Liver (tissue), 9 donors: ENCODE measurements around the gene FILIP1L. TPM values are rescaled to one million over a fixed set of nuclear protein-coding genes. Genes with fewer than 3 reads are reported as not detected.
"Not testable (repeated sequence)": the region's sequence is repeated elsewhere in the genome, so short reads cannot be mapped to it uniquely, and the experiment has no call there.

Experiments
- DNase-seq: peaks from one replicate; pipeline ENCODE4 v3.0.0-alpha.2; 2017; ENCODE audit warnings: low spot score
- H3K27ac ChIP-seq, 2 donors: one replicate each; pipeline ENCODE4 v1.7.0; 2013; ENCODE audit warnings: inconsistent platforms in 2 of 2, low read length in 2 of 2, control low read depth in 1 of 2, low read depth in 1 of 2, mild to moderate bottlenecking in 1 of 2
- H3K27me3 ChIP-seq, 4 donors: one replicate each; pipeline versions ENCODE4 v1.6.1 to v1.7.0; 2013; ENCODE audit warnings: low read length in 3 of 4, inconsistent platforms in 1 of 4, mild to moderate bottlenecking in 1 of 4, moderate library complexity in 1 of 4; ENCODE audit not compliant: control insufficient read depth in 4 of 4, insufficient read depth in 4 of 4
- H3K36me3 ChIP-seq, 4 donors: one replicate each; pipeline versions ENCODE4 v1.6.1 to v1.7.0; 2013; ENCODE audit warnings: low read length in 3 of 4, mild to moderate bottlenecking in 3 of 4, low read depth in 1 of 4, moderate library complexity in 1 of 4; ENCODE audit not compliant: control insufficient read depth in 4 of 4, insufficient read depth in 3 of 4
- H3K4me1 ChIP-seq, 4 donors: one replicate each; pipeline versions ENCODE4 v1.6.1 to v1.7.0; 2013; ENCODE audit warnings: low read length in 3 of 4, mild to moderate bottlenecking in 3 of 4, moderate library complexity in 1 of 4; ENCODE audit not compliant: control insufficient read depth in 4 of 4, insufficient read depth in 4 of 4
- H3K4me3 ChIP-seq, 3 donors: one replicate each; pipeline versions ENCODE4 v1.6.1 to v1.7.0; 2013; ENCODE audit warnings: low read length in 3 of 3, control low read depth in 1 of 3, low read depth in 1 of 3, mild to moderate bottlenecking in 1 of 3
- H3K9ac ChIP-seq, 2 donors: one replicate each; pipeline ENCODE4 v1.7.0; 2013; ENCODE audit warnings: low read length in 2 of 2, mild to moderate bottlenecking in 2 of 2, moderate library complexity in 2 of 2, control low read depth in 1 of 2, low read depth in 1 of 2
- H3K9me3 ChIP-seq, 4 donors: one replicate each; pipeline versions ENCODE4 v1.6.1 to v1.7.0; 2013; ENCODE audit warnings: low read length in 3 of 4; ENCODE audit not compliant: control insufficient read depth in 4 of 4
- ATF3 ChIP-seq: IDR thresholded peaks from 2 replicates; pipeline ENCODE4 v1.6.1; 2016; ENCODE audit warnings: antibody characterized with exemption
- FOXA2 ChIP-seq: IDR thresholded peaks from 2 replicates; pipeline ENCODE4 v1.6.1; 2016; ENCODE audit warnings: antibody characterized with exemption
- GABPA ChIP-seq, 2 donors: IDR thresholded peaks in 1 of 2; conservative IDR thresholded peaks in 1 of 2; 2 replicates each; pipeline ENCODE4 v1.6.1; 2016; ENCODE audit warnings: antibody characterized with exemption in 2 of 2, mild to moderate bottlenecking in 1 of 2, moderate library complexity in 1 of 2
- HNF4A ChIP-seq, 2 donors: conservative IDR thresholded peaks; 2 replicates each; pipeline ENCODE4 v1.6.1; 2016; ENCODE audit warnings: antibody characterized with exemption in 2 of 2, mild to moderate bottlenecking in 2 of 2
- HNF4G ChIP-seq: IDR thresholded peaks from 2 replicates; pipeline ENCODE4 v1.6.1; 2016; ENCODE audit warnings: antibody characterized with exemption
- JUND ChIP-seq, 2 donors: IDR thresholded peaks; 2 replicates each; pipeline ENCODE4 v1.6.1; 2016; ENCODE audit warnings: antibody characterized with exemption in 2 of 2
- NR2F2 ChIP-seq: IDR thresholded peaks from 2 replicates; pipeline ENCODE4 v1.6.1; 2016; ENCODE audit warnings: antibody characterized with exemption
- RAD21 ChIP-seq, 2 donors: IDR thresholded peaks; 2 replicates each; pipeline ENCODE4 v1.6.1; 2016; ENCODE audit warnings: antibody characterized with exemption in 2 of 2, mild to moderate bottlenecking in 2 of 2
- REST ChIP-seq: IDR thresholded peaks from 2 replicates; pipeline ENCODE4 v1.6.1; 2016; ENCODE audit warnings: antibody characterized with exemption, mild to moderate bottlenecking
- RXRA ChIP-seq, 2 donors: IDR thresholded peaks; 2 replicates each; pipeline ENCODE4 v1.6.1; 2017 to 2018; ENCODE audit warnings: antibody characterized with exemption in 2 of 2, mild to moderate bottlenecking in 1 of 2
- SP1 ChIP-seq: IDR thresholded peaks from 2 replicates; pipeline ENCODE4 v1.6.1; 2018; ENCODE audit warnings: antibody characterized with exemption, mild to moderate bottlenecking
- TAF1 ChIP-seq: conservative IDR thresholded peaks from 2 replicates; pipeline ENCODE4 v1.6.1; 2016; ENCODE audit warnings: antibody characterized with exemption, mild to moderate bottlenecking
- YY1 ChIP-seq: IDR thresholded peaks from 2 replicates; pipeline ENCODE4 v1.6.1; 2016; ENCODE audit warnings: antibody characterized with exemption, mild to moderate bottlenecking
- ZBTB33 ChIP-seq: IDR thresholded peaks from 2 replicates; pipeline ENCODE4 v1.6.1; 2016; ENCODE audit warnings: antibody characterized with exemption
- WGBS: extraction: QIAGEN DNeasy Blood & Tissue Kit; methylation state at CpG from one replicate; pipeline ENCODE4 v1.1.7; 2013; 5-methylcytosine and 5-hydroxymethylcytosine counted together
- polyA plus RNA-seq, 2 donors: library from polyadenylated mRNA; stranded (reverse) in 1 of 2; unstranded in 1 of 2; fragments of 200-250 nt in 1 of 2; fragments of >200 nt in 1 of 2; fragmentation: Nextera tagmentation in 1 of 2; extraction: Ambion mirVana in 1 of 2; gene quantifications; one replicate each; pipeline versions ENCODE4 v1.2.1 to v1.2.3, GENCODE V29; 2013 to 2015
- total RNA-seq, 2 donors: library from RNA; depleted of rRNA; stranded (reverse); fragments of >200 nt; gene quantifications; one replicate each; pipeline ENCODE4 v1.2.3, GENCODE V29; 2014
- donor health status: healthy.
- donor health status: healthy.
- donor health status: healthy.
- donor health status: healthy.
- donor health status: healthy.

FILIP1L gene
- total and polyA plus RNA-seq, 4 donors = 1.4 to 6.5 (median 1.9) TPM

- 92% methylated on average over 2 of the region's 2 CpGs for WGBS
- no peak overlapping the region for H3K27ac ChIP-seq
- TF ChIP-seq HNF4A (conservative IDR thresholded peaks at IDR 0.05) = no peak
- TF ChIP-seq REST = no peak
- TF ChIP-seq RXRA (IDR thresholded peaks at IDR 0.05) = no peak
- no peak for TF ChIP-seq NR2F2
- no peak for TF ChIP-seq ZBTB33
- TF ChIP-seq HNF4G = no peak
- TF ChIP-seq FOXA2 = no peak
- no peak for TF ChIP-seq YY1
- TF ChIP-seq GABPA (IDR thresholded peaks at IDR 0.05 in 1 of 2, conservative IDR thresholded peaks at IDR 0.05 in 1 of 2) = no peak
- TF ChIP-seq TAF1 = no peak
- TF ChIP-seq JUND (IDR thresholded peaks at IDR 0.05) = no peak
- no peak for TF ChIP-seq SP1
- TF ChIP-seq ATF3 = no peak
- TF ChIP-seq RAD21 (IDR thresholded peaks at IDR 0.05) = no peak
- H3K9ac ChIP-seq = no peak overlapping the region
- DNase-seq = no peak
- no peak overlapping the region for H3K4me3 ChIP-seq
- H3K27me3 ChIP-seq = no peaks in the 10 kb centered on the region
- H3K9me3 ChIP-seq = no peaks in the 10 kb centered on the region
- H3K4me1 ChIP-seq = peaks cover 0 to 14% (median 9%) of the 10 kb centered on the region in 4 donors
- H3K36me3 ChIP-seq = no peaks in the 10 kb centered on the region
These were observed 17.4 kb downstream of the FILIP1L start for GRCh38 chr3:100096866-100097265.

GRCh38 chr3:100096286-100096685 lies 18.0 kb downstream of the FILIP1L start:
- WGBS = 82% methylated on average over 1 of the region's 1 CpG
- not testable (repeated sequence) for H3K4me3 ChIP-seq, H3K9me3 ChIP-seq, H3K36me3 ChIP-seq, H3K27ac ChIP-seq, DNase-seq, H3K9ac ChIP-seq, H3K27me3 ChIP-seq
- H3K4me1 ChIP-seq = peaks cover 0 to 14% (median 9%) of the 10 kb centered on the region in 4 donors

GRCh38 chr3:100093831-100094230 lies 20.5 kb downstream of the FILIP1L start:
- TF ChIP-seq REST (no peak), JUND (IDR thresholded peaks at IDR 0.05) (no peak), HNF4G (no peak), RXRA (IDR thresholded peaks at IDR 0.05) (no peak), HNF4A (conservative IDR thresholded peaks at IDR 0.05) (no peak), NR2F2 (no peak), RAD21 (IDR thresholded peaks at IDR 0.05) (no peak), ATF3 (no peak)
- Histone ChIP-seq H3K27ac (no peak overlapping the region), H3K9ac (no peak overlapping the region), H3K27me3 (no peaks in the 10 kb centered on the region), H3K4me1 (peaks cover 0 to 14% (median 9%) of the 10 kb centered on the region in 4 donors), H3K36me3 (no peaks in the 10 kb centered on the region), H3K4me3 (no peak overlapping the region), H3K9me3 (no peaks in the 10 kb centered on the region)
- WGBS = 93% methylated on average over 1 of the region's 1 CpG
- no peak for DNase-seq
